MM.1S (cell line): ENCODE measurements around the gene DUSP7.

ENCODE experiments used
- DNase-seq: peaks from one replicate; pipeline ENCODE4 v3.0.0-alpha.2; 2015
- H2AFZ ChIP-seq: fragments of 300-600 bp; sonication (generic); 2 replicates; pipeline ENCODE4 v1.6.0; 2016; ENCODE audit warnings: antibody characterized with exemption, low read length
- H3F3A ChIP-seq: fragments of 300-600 bp; sonication (generic); 2 replicates; pipeline ENCODE4 v1.6.1; 2016; ENCODE audit warnings: mild to moderate bottlenecking, antibody characterized with exemption, low read length, moderate library complexity, mixed read lengths; ENCODE audit not compliant: insufficient read depth
- H3K27ac ChIP-seq: fragments of 300-600 bp; sonication (generic); 2 replicates; pipeline ENCODE4 v1.5.1; 2016; ENCODE audit warnings: mild to moderate bottlenecking, low read length
- H3K27me3 ChIP-seq: fragments of 300-600 bp; sonication (generic); replicated peaks from 2 replicates; pipeline ENCODE4 v1.6.0; 2016; ENCODE audit warnings: low read length; ENCODE audit not compliant: insufficient read depth
- H3K36me3 ChIP-seq: fragments of 300-600 bp; sonication (generic); replicated peaks from 2 replicates; pipeline ENCODE4 v1.6.1; 2016; ENCODE audit warnings: mild to moderate bottlenecking, low read length, mixed read lengths; ENCODE audit not compliant: insufficient read depth
- H3K4me1 ChIP-seq: fragments of 300-600 bp; sonication (generic); 2 replicates; pipeline ENCODE4 v1.6.1; 2016; ENCODE audit warnings: low read length, mixed read lengths
- H3K4me2 ChIP-seq: fragments of 300-600 bp; sonication (generic); 2 replicates; pipeline ENCODE4 v1.6.0; 2016; ENCODE audit warnings: low read depth, low read length
- H3K4me3 ChIP-seq: fragments of 300-600 bp; sonication (generic); 2 replicates; pipeline ENCODE4 v1.5.1; 2016; ENCODE audit warnings: low read length, mixed read lengths
- H3K79me2 ChIP-seq: fragments of 300-600 bp; sonication (generic); 2 replicates; pipeline ENCODE4 v1.6.1; 2016; ENCODE audit warnings: mixed run types, low read length, mixed read lengths
- H3K9ac ChIP-seq: fragments of 300-600 bp; sonication (generic); 2 replicates; pipeline ENCODE4 v1.6.1; 2016; ENCODE audit warnings: low read length, mixed read lengths
- H3K9me2 ChIP-seq: fragments of 300-600 bp; sonication (generic); replicated peaks from 2 replicates; pipeline ENCODE4 v1.6.1; 2016; ENCODE audit warnings: mild to moderate bottlenecking, low read length, mixed read lengths; ENCODE audit not compliant: insufficient read depth
- H3K9me3 ChIP-seq: fragments of 300-600 bp; sonication (generic); replicated peaks from 2 replicates; pipeline ENCODE4 v1.6.1; 2016; ENCODE audit warnings: mild to moderate bottlenecking, low read length, mixed read lengths; ENCODE audit not compliant: insufficient read depth
- H4K20me1 ChIP-seq: fragments of 300-600 bp; sonication (generic); 2 replicates; pipeline ENCODE4 v1.6.1; 2016; ENCODE audit warnings: mild to moderate bottlenecking, low read length, moderate library complexity, mixed read lengths; ENCODE audit not compliant: insufficient read depth
- EZH2 ChIP-seq: fragments of 300-600 bp; sonication (generic); optimal IDR thresholded peaks from 2 replicates; pipeline ENCODE3; 2017; ENCODE audit warnings: low read depth, mild to moderate bottlenecking, antibody characterized with exemption, low read length, mixed read lengths
- EZH2phosphoT487 ChIP-seq: fragments of 300-600 bp; sonication (generic); IDR thresholded peaks from 2 replicates; pipeline ENCODE4 v1.6.1; 2018; ENCODE audit warnings: antibody characterized with exemption, low read length
- TF ChIP-seq, protein P1 (sequence below): fragments of 300-600 bp; sonication (generic); IDR thresholded peaks from 2 replicates; pipeline ENCODE4 v1.5.1; 2016; ENCODE audit warnings: antibody characterized with exemption, low read length, mixed read lengths

The DUSP7 gene

DNA sequence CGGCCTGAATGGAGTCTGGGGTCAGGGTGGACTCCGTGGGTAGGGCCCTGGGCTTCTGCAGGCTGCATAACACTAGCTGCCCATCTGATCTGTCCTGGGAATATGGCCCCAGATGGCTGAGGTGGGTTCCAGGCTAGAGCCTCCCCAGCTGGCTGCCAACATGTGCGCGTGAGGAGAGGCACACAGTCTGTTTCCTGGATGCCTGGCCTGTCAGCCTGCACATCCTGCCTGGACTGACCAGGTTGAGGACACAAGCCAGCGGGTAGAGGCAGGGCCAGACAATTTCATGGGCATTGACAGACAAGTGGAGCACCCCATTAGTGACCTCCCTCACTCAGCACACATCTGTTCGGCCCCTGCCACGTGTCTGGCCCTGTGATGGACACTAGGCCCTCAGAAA lies 30.9 kb downstream of the DUSP7 start:
- no peaks in the 10 kb centered on the region for H3F3A ChIP-seq
- no peak overlapping the region for H3K4me2 ChIP-seq
- H3K9ac ChIP-seq = no peak overlapping the region
- no peaks in the 10 kb centered on the region for H3K9me2 ChIP-seq
- H3K4me3 ChIP-seq = no peak overlapping the region
- no peaks in the 10 kb centered on the region for H3K27me3 ChIP-seq
- no peaks in the 10 kb centered on the region for H4K20me1 ChIP-seq
- no peaks in the 10 kb centered on the region for H3K79me2 ChIP-seq
- no peak overlapping the region for H3K27ac ChIP-seq
- H3K4me1 ChIP-seq = no peaks in the 10 kb centered on the region
- no peak for TF ChIP-seq EZH2
- TF ChIP-seq, protein P1, sequence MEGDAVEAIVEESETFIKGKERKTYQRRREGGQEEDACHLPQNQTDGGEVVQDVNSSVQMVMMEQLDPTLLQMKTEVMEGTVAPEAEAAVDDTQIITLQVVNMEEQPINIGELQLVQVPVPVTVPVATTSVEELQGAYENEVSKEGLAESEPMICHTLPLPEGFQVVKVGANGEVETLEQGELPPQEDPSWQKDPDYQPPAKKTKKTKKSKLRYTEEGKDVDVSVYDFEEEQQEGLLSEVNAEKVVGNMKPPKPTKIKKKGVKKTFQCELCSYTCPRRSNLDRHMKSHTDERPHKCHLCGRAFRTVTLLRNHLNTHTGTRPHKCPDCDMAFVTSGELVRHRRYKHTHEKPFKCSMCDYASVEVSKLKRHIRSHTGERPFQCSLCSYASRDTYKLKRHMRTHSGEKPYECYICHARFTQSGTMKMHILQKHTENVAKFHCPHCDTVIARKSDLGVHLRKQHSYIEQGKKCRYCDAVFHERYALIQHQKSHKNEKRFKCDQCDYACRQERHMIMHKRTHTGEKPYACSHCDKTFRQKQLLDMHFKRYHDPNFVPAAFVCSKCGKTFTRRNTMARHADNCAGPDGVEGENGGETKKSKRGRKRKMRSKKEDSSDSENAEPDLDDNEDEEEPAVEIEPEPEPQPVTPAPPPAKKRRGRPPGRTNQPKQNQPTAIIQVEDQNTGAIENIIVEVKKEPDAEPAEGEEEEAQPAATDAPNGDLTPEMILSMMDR = no peak
- TF ChIP-seq EZH2phosphoT487 = no peak
- H3K9me3 ChIP-seq = no peaks in the 10 kb centered on the region
- H2AFZ ChIP-seq = no peak overlapping the region
- no peak for DNase-seq
- no peaks in the 10 kb centered on the region for H3K36me3 ChIP-seq

DNA sequence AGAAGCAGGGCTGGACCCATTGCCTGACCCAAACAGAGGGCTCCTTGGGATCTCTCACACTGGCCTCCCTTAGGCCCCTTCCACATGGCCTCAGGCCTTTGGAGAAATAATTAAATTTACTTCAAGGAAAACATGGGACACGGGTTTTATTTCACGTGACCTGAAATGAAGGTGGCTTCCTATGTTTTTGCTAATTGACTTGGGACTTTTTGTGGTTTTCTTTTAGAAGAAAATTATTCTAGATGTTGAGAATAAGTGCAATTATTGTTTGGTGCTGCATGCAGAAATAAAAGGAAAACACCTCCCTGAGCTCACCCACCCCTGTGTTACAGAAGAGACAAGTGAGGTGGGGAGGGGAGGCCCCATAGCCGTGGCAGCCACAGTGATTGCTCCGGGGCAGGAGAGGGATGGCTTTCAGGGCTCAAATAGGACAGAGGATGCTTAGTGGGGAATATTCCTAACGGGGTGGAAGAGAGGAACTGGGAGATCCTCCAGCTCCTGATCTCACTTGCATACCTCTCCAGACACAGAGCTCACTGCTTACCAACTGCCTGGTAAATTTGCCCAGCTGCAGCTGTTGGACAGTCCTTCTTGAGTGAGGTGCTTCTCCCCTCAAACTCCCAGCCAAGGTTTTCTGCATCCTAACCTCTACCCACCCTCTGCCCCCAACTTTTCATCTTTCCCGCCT lies 31.5 kb downstream of the DUSP7 start:
- H3K9me3 ChIP-seq = no peaks in the 10 kb centered on the region
- no peaks in the 10 kb centered on the region for H3F3A ChIP-seq
- no peak overlapping the region for H3K9ac ChIP-seq
- no peaks in the 10 kb centered on the region for H3K9me2 ChIP-seq
- H3K4me2 ChIP-seq = no peak overlapping the region
- no peak overlapping the region for H3K27ac ChIP-seq
- H3K4me3 ChIP-seq = no peak overlapping the region
- H3K27me3 ChIP-seq = no peaks in the 10 kb centered on the region
- no peaks in the 10 kb centered on the region for H4K20me1 ChIP-seq
- H3K36me3 ChIP-seq = no peaks in the 10 kb centered on the region
- no peaks in the 10 kb centered on the region for H3K4me1 ChIP-seq
- H3K79me2 ChIP-seq = no peaks in the 10 kb centered on the region
- H2AFZ ChIP-seq = no peak overlapping the region
- no peak for TF ChIP-seq EZH2phosphoT487
- no peak for DNase-seq

DNA sequence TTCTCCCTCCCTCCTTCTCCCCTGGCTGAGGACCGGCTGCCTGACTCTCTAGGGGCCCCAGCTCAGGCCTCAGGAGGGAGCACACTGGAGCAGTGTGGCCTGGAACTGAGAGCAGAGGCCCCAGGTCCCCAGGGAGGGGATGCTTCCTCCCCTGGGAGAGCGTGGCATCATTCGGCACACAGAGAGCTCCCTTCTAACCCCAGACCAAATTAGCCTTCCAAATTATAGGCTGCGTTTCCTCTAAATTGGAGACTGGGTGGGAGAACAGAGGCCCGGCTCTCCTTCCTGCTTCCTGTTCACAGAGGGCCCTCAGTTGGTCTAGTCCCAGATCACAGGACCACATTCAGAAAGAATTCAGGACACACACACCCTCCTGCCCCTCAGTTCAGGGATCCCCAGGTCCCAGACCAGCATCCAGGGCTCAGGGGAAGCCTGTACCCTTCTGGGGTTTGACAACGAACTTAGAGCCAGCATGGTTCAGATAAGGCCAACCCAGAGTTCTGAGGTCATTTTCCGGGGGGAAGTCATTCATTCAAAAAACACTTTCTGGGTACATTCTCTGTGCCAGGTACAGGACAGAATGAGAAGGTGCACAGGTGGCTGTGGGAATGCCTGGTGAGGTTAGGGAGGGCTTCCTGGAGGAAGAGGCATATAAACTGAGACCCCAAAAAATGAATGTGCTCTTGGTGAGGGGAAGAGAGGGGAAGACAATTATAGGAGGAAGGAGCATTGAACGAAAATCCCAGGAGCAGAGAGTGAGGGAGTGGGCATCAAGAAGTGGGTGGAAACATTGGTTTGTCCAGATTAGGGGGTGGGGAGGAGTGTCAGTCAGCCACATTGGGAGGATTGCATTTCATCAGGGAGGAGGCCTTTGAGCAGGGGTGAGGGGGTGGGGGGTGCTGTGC lies 32.3 kb downstream of the DUSP7 start:
- Histone ChIP-seq H3K79me2 (no peaks in the 10 kb centered on the region), H3K27me3 (no peaks in the 10 kb centered on the region), H3K9me3 (no peaks in the 10 kb centered on the region), H2AFZ (no peak overlapping the region), H3K36me3 (no peaks in the 10 kb centered on the region), H3F3A (no peaks in the 10 kb centered on the region), H3K4me2 (no peak overlapping the region), H3K4me1 (no peaks in the 10 kb centered on the region), H3K27ac (no peak overlapping the region), H3K9ac (no peak overlapping the region), H3K4me3 (no peak overlapping the region), H4K20me1 (no peaks in the 10 kb centered on the region), H3K9me2 (no peaks in the 10 kb centered on the region)
- TF ChIP-seq EZH2 (no peak), EZH2phosphoT487 (no peak)
- TF ChIP-seq, protein P1 = no peak
- no peak for DNase-seq
